GM21786 (cell line): Measurements from ENCODE around the gene MYO1E.
"Not testable (repeated sequence)": the region's sequence is repeated elsewhere in the genome, so short reads cannot be mapped to it uniquely, and the experiment has no call there.

ENCODE experiments used
- ATAC-seq: cut with Tn5 transposase; IDR thresholded peaks from one replicate; pipeline ENCODE4 v1.9.1; 2021; ENCODE audit not compliant: unreplicated experiment

MYO1E gene

GRCh38 chr15:59148153-59148833 lies 224.4 kb downstream of the MYO1E start:
- ATAC-seq, result no peak

- no peak for ATAC-seq
Measured at GRCh38 chr15:59147666-59148065, 225.0 kb downstream of the MYO1E start.

GRCh38 chr15:59144594-59144993 lies 228.1 kb downstream of the MYO1E start:
- not testable (repeated sequence) for ATAC-seq

GRCh38 chr15:59143281-59143680 lies 229.4 kb downstream of the MYO1E start:
- no peak for ATAC-seq

- ATAC-seq, result no peak
Measured at GRCh38 chr15:59140422-59141226, 232.0 kb downstream of the MYO1E start.

- ATAC-seq, result no peak
Measured at GRCh38 chr15:59138243-59138642, 234.4 kb downstream of the MYO1E start.

- ATAC-seq, result no peak
Measured at GRCh38 chr15:59137566-59137965, 235.1 kb downstream of the MYO1E start.

- ATAC-seq, result no peak
Measured at GRCh38 chr15:59133929-59134427, 238.7 kb downstream of the MYO1E start.

- ATAC-seq, result no peak
Measured at GRCh38 chr15:59131969-59132562, 240.6 kb downstream of the MYO1E start.

GRCh38 chr15:59131456-59131855 lies 241.2 kb downstream of the MYO1E start:
- no peak for ATAC-seq

- not testable (repeated sequence) for ATAC-seq
Measured at GRCh38 chr15:59127255-59127654, 245.4 kb downstream of the MYO1E start.

- ATAC-seq, result not testable (repeated sequence)
Measured at GRCh38 chr15:59125683-59126082, 247.0 kb downstream of the MYO1E start.

- no peak for ATAC-seq
Measured at GRCh38 chr15:59124261-59124660, 248.4 kb downstream of the MYO1E start.

- ATAC-seq, result no peak
Measured at GRCh38 chr15:59120937-59121336, 251.7 kb downstream of the MYO1E start.

GRCh38 chr15:59119625-59120024 lies 253.0 kb downstream of the MYO1E start:
- no peak for ATAC-seq

GRCh38 chr15:59116771-59117170 lies 255.9 kb downstream of the MYO1E start:
- ATAC-seq, result no peak

- no peak for ATAC-seq
Measured at GRCh38 chr15:59116141-59116540, 256.5 kb downstream of the MYO1E start.

GRCh38 chr15:59115047-59115446 lies 257.6 kb downstream of the MYO1E start:
- ATAC-seq, result no peak

GRCh38 chr15:59111251-59111650 lies 261.4 kb downstream of the MYO1E start:
- ATAC-seq, result no peak

GRCh38 chr15:59105854-59106253 lies 266.8 kb downstream of the MYO1E start:
- no peak for ATAC-seq

- peak; percentile 97 for ATAC-seq
Measured at GRCh38 chr15:59104912-59105732, 267.5 kb downstream of the MYO1E start, which contains the start of gene CCNB2. Gene CCNB2 (plus strand): TSS chr15:59105146. CDS start chr15:59105269, 123 bp downstream.
